Right kidney (tissue), 9 donors: ENCODE measurements around the gene AS3MT.
A peak's percentile ranks its signal among the peaks of the same experiment; 100 is the strongest.
"Not testable (repeated sequence)": the region's sequence is repeated elsewhere in the genome, so short reads cannot be mapped to it uniquely, and the experiment has no call there.

Experiments used
- DNase-seq: peaks from one replicate; pipeline ENCODE4 v3.0.0-alpha.2; 2016
- long read RNA-seq, 8 donors: transcript quantifications; one replicate each; lab custom pipeline, GENCODE V29; 2026

Gene AS3MT
- long read RNA-seq, donor 1, partial matches to known transcripts, result 0 of 3 reads
- long read RNA-seq, donor 1, other reads (novel, unspliced or antisense), result 0 of 3 reads
- long read RNA-seq, donor 2, partial matches to known transcripts, result 7 of 8 reads
- long read RNA-seq, donor 2, other reads (novel, unspliced or antisense), result 0 of 8 reads
- long read RNA-seq, donor 3, partial matches to known transcripts, result 10 of 10 reads
- long read RNA-seq, donor 3, other reads (novel, unspliced or antisense), result 0 of 10 reads
- long read RNA-seq, donor 4, result 0 reads
- long read RNA-seq, donor 5, partial matches to known transcripts, result 12 of 14 reads
- long read RNA-seq, donor 5, other reads (novel, unspliced or antisense), result 0 of 14 reads
- long read RNA-seq, donor 6, partial matches to known transcripts, result 0 of 2 reads
- long read RNA-seq, donor 6, other reads (novel, unspliced or antisense), result 0 of 2 reads
- long read RNA-seq, donor 7, result 0 reads
- long read RNA-seq, donor 8, partial matches to known transcripts, result 10 of 10 reads
- long read RNA-seq, donor 8, other reads (novel, unspliced or antisense), result 0 of 10 reads

- DNase-seq, result peak; percentile 70
These were observed at the start of gene AS3MT for GRCh38 chr10:102869258-102870198. TSS of gene AS3MT (plus strand) at chr10:102869470. CDS start at chr10:102869593, 123 bp downstream.

GRCh38 chr10:102820008-102820407 is 49.3 kb upstream of the AS3MT start:
- DNase-seq, result not testable (repeated sequence)

- no peak for DNase-seq
These were observed 47.0 kb upstream of the AS3MT start for GRCh38 chr10:102822222-102822621.

GRCh38 chr10:102824664-102825063 is 44.6 kb upstream of the AS3MT start:
- DNase-seq, result no peak

GRCh38 chr10:102826148-102826796 is 43.0 kb upstream of the AS3MT start:
- no peak for DNase-seq

GRCh38 chr10:102827597-102827975 is 41.7 kb upstream of the AS3MT start:
- no peak for DNase-seq

GRCh38 chr10:102831322-102832071 is 37.8 kb upstream of the AS3MT start:
- DNase-seq, result no peak

GRCh38 chr10:102832248-102832647 is 37.0 kb upstream of the AS3MT start:
- no peak for DNase-seq

GRCh38 chr10:102832987-102833386 is 36.3 kb upstream of the AS3MT start:
- no peak for DNase-seq

GRCh38 chr10:102834143-102834542 is 35.1 kb upstream of the AS3MT start:
- DNase-seq, result no peak

GRCh38 chr10:102835007-102835482 is 34.2 kb upstream of the AS3MT start:
- DNase-seq, result peak; percentile 63

GRCh38 chr10:102837230-102837721 is 32.0 kb upstream of the AS3MT start, which contains the start of gene CYP17A1:
TSS of gene CYP17A1 (minus strand) at chr10:102837413. CDS start at chr10:102837361, 52 bp downstream.
- DNase-seq, result no peak

- not testable (repeated sequence) for DNase-seq
These were observed 30.9 kb upstream of the AS3MT start for GRCh38 chr10:102838276-102838927.

- no peak for DNase-seq
These were observed 27.4 kb upstream of the AS3MT start for GRCh38 chr10:102841827-102842345.

- not testable (repeated sequence) for DNase-seq
These were observed 26.1 kb upstream of the AS3MT start for GRCh38 chr10:102843139-102843538.

- not testable (repeated sequence) for DNase-seq
These were observed 25.0 kb upstream of the AS3MT start for GRCh38 chr10:102844190-102844776.

GRCh38 chr10:102845352-102845902 is 23.8 kb upstream of the AS3MT start:
- DNase-seq, result no peak

GRCh38 chr10:102850025-102850518 is 19.2 kb upstream of the AS3MT start:
- DNase-seq, result no peak

- DNase-seq, result not testable (repeated sequence)
These were observed 16.0 kb upstream of the AS3MT start for GRCh38 chr10:102853237-102853636.
